Measurements from ENCODE around the gene HIVEP3.
A peak's percentile ranks its signal among the peaks of the same experiment; 100 is the strongest.

Gene HIVEP3

GRCh38 chr1:41809692-41810091 lies 109.0 kb downstream of the HIVEP3 start:
- no peak for DNase-seq

GRCh38 chr1:41807390-41807789 lies 111.3 kb downstream of the HIVEP3 start:
- DNase-seq: no peak

- DNase-seq: peak; percentile 78
Measured at GRCh38 chr1:41806472-41807155, 112.1 kb downstream of the HIVEP3 start.

- DNase-seq: peak; percentile 62
Measured at GRCh38 chr1:41805771-41806471, 112.8 kb downstream of the HIVEP3 start.

- DNase-seq: peak; percentile 47
Measured at GRCh38 chr1:41804176-41804575, 114.5 kb downstream of the HIVEP3 start.

- DNase-seq: no peak
Measured at GRCh38 chr1:41803656-41804055, 115.1 kb downstream of the HIVEP3 start.

- no peak for DNase-seq
Measured at GRCh38 chr1:41802532-41803501, 115.9 kb downstream of the HIVEP3 start.

- no peak for DNase-seq
Measured at GRCh38 chr1:41800311-41800829, 118.4 kb downstream of the HIVEP3 start.

- peak; percentile 46 for DNase-seq
Measured at GRCh38 chr1:41799723-41800122, 119.0 kb downstream of the HIVEP3 start.

- DNase-seq: no peak
Measured at GRCh38 chr1:41799205-41799604, 119.5 kb downstream of the HIVEP3 start.

GRCh38 chr1:41795205-41795762 lies 123.4 kb downstream of the HIVEP3 start:
- no peak for DNase-seq

- DNase-seq: no peak
Measured at GRCh38 chr1:41794031-41794430, 124.7 kb downstream of the HIVEP3 start.

GRCh38 chr1:41792485-41792770 lies 126.3 kb downstream of the HIVEP3 start:
- DNase-seq: no peak

- peak; percentile 51 for DNase-seq
Measured at GRCh38 chr1:41791667-41792484, 126.8 kb downstream of the HIVEP3 start.

GRCh38 chr1:41790351-41790750 lies 128.4 kb downstream of the HIVEP3 start:
- DNase-seq: no peak

GRCh38 chr1:41789661-41790330 lies 128.9 kb downstream of the HIVEP3 start:
- DNase-seq: no peak

- no peak for DNase-seq
Measured at GRCh38 chr1:41788427-41788826, 130.3 kb downstream of the HIVEP3 start.

- no peak for DNase-seq
Measured at GRCh38 chr1:41784531-41785274, 134.0 kb downstream of the HIVEP3 start.

GRCh38 chr1:41783189-41783639 lies 135.5 kb downstream of the HIVEP3 start:
- peak; percentile 69 for DNase-seq

GRCh38 chr1:41780916-41781315 lies 137.8 kb downstream of the HIVEP3 start:
- no peak for DNase-seq

GRCh38 chr1:41780322-41780721 lies 138.4 kb downstream of the HIVEP3 start:
- no peak for DNase-seq
